HG02943 (cell line): ENCODE results near the gene NLRC3.

ENCODE experiments used
- ATAC-seq: cut with Tn5 transposase; IDR thresholded peaks from one replicate; pipeline ENCODE4 v1.9.1; 2021; ENCODE audit warnings: mild to moderate bottlenecking, low read depth, moderate library complexity; ENCODE audit not compliant: unreplicated experiment

Gene NLRC3

DNA sequence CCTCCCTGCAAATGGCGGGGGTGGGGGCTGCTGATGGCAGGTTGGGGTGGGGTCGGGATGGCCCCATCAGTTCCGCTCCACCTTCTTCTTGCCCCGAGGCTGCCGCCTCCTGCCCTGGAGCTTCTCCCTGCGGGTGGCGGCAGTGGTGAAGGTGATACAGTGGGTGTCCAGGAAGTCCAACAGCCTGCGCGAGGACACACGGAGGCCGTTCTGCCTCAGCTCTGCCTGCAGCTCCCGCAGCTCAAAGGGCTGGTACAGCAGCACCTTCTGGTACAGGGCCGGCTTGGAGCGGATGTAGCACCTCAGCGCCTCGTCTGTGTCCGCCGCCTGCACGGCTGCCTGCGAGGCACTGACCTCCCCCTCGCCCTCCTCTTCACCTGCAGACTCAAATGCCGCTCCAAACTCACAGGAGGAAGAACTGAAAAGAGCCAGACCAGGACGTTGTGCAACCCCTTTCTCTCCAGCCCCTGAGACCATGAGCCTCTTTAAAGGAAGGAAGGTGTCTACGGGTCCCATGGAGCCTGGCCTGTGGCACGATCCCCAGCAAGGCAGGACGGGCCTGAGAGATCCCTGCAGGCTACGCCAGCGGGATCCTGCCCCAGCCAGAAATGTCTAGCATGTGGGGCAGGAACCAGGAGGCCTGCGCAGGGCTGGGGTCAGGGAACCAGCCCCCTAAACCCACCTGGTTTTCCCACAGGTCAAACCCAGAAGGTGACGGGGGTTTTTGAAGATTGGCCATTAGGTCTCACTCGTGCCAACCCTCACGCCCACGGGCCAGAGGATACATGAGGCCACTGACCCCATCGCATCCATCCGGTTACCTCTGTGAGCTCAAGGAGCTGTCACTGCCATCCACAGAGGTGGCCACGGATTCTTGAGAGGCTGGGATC is 5.3 kb upstream of the NLRC3 start:
- no peak for ATAC-seq

DNA sequence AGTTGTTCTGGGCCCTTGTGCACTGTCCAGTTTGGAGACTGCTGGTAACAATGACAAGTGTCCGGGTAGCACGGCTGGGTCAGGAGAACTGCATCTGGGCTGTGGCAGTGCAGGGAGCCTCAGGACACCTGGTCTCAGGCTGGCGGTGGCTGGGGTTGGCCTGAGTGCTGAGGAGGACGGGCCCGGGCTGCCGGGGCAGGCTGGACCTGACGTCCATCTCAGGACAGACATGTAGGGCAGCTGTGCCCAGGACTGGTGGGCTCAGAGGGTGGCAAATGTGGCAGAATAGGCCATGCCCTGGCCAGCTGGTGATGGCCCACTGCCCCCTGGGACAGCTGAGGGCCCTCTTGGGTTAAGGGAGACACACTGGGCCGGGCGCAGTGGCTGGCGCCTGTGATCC is 4.2 kb upstream of the NLRC3 start:
- no peak for ATAC-seq

DNA sequence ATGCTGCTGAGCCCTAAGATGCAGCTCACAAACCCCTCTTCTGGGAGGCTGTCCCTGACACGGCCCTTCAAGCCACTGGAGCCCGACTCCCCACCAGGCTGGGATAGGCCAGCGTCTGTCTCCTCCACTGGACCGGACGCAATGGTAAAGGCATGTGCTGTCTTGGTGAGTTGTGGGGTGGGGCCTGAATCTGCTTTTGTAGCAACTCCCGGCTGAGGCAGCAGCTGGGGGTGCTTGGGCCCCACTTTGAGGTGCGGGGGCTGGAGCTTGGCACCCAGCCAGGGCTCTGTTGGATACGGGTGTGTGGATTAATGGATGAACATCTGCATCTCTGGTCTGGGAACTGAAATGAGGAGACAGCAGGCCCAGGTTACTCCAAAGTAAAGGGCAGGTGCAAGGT is 3.5 kb upstream of the NLRC3 start:
- ATAC-seq: no peak

DNA sequence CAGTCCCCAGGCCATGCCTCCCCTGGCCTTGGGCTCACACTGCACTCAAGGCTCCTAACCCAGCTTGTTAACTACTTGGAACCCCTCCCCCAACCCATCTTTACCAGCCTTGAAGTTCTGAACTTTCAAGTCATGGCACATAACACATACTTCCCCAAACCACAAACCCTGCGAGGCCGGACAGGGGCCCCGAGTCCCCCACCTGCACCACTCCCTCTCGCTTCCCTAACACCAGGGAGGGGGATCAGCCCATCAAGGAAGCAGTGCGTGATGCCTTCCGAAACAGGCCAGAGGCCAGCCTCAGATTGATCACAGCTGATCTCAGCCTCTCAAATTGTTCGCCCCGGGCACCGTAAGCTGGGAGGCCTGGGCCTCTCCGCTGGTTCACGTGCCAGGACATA is 3.0 kb upstream of the NLRC3 start:
- ATAC-seq: no peak

DNA sequence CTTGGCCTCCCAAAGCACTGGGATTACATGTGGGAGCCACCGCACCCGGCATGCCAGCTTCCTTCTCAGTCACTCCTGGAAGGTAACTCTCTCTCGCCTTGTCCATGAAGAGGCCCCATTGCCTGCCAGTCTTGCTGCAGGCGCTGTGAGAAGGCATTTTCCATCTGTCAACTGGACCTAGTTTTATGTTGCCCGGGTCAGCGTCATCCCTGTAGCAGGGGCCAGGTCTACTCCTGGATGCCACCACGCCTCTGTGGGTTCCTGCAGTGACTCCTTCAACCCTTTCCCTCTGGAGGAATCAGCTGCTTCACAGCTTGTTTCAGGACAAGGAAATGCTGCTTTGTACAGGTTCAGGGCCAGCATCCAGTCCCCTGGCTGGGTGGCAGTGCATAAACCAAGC is 2.6 kb upstream of the NLRC3 start:
- ATAC-seq: no peak

DNA sequence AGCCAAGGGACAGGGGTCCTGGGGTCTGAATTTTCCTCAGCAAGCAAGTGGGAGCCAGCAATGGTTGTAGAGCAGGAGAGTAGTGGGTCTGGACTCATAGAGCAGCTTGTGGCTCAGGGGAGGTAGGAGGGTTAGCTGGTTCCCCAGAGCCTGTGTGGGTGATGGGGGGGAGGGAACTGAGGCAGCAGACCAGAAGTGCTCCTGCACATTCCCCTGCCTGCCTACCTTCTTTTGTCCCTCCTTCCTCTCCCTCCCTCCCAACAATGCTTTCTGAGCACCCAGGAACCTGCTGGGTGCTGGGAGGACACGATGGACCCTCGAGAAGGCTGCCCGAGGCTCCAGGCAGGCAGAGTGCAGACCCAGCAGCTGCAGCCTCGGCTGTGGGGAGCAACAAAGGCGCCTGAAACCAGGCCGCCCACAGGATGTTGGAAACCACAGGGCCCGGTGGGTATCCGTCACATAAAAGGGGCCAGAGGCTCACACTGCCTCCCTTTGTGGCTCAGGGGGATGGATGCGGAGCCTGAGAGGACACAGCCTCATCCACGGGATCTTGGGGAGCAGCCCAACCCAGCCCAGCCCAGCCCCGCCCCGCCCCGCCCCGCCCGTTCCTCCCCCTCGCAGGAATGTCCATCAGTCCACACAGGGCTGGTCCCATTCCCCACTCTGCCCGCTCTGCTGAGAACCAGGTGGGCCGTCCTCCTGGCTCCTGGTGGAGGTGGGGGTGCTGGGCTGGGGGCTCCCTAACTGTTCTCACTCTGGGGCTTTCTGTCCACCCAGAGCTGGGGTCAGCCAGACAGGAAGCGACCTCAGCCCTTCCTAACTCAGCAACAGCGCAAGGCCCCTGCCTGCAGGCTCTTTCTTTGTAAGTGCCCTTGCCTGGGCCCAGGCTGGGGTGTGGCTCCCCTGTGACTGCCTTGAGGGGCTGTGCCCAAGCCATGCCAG is 1.7 kb upstream of the NLRC3 start:
- peak; percentile 59 for ATAC-seq

DNA sequence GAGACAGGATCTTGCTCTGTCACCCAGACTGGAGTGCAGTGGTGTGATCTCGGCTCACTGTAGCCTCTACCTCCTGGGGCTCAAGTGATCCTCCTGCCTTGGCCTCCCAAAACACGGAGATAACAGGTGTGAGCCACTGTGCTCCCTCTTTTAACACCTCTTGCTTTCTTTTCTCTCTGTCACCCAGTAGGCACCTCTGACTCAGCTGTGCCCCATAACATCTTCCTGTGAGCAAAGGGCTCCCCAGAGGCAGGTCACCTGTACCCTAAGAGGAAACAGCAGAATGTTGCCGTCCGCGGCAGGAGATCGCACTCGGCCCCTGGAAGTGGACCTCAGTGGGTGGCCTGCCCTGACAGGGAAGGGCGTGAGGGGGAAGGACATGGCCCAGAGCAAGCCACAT is 918 bp upstream of the NLRC3 start:
- no peak for ATAC-seq

DNA sequence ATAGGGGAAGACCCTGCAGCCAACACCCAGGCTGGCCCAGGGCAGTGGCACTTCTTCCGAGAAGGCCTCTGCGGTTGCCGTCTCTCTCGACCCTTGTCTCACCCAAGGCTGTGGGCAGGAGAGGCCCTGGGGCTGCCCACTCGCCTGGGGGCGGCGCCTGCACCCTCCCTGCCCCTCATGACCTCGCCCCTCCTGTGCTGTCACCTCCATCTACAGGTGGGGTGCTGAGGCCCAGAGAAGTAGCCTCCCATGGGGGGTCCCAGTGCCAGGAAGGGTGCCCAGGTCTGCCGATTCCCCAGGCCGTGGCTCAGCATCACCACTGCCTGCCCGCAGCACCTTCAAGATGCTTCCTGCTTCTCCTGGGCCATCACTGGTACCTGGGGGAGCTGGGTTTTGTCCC is 992 bp downstream of the NLRC3 start:
- no peak for ATAC-seq

DNA sequence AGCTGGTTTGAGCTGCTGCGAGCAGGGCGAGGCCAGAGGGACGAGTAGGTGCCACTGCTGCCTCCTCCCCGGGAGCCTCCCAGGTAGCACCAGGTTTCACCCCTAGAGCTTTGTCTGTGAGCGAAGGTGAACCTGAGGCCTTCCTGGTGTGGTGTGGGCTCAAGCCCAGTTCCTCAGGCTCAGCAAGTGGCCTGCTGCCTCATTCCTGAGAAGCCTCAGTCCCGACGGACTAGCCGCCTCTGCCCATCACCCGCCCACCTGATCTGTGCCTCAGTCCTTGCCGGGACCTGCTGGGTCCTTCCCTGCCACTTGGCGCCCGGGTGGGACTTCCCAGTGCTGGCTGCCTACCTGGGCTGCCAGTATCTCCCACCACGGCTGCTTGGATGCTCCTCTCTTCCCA is 1.7 kb downstream of the NLRC3 start:
- no peak for ATAC-seq

DNA sequence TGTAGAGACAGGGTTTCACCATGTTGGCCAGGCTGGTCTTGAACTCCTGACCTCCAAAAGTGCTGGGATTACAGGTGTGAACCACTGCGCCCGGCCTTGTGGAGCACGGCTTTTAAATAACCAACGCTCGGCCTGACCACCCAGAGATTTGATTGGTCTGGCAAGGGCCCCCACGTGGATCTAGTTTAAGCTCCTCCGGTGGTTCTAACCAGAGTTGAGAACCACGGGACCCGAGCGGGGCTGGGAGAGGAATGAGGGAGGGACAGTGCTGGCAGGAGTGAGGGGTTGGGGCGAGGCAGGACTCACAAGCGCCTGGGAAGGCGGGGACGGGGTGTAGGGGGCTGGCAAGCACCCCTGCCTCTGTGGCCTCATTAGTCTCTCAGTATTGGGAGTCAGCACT is 3.0 kb downstream of the NLRC3 start:
- no peak for ATAC-seq

DNA sequence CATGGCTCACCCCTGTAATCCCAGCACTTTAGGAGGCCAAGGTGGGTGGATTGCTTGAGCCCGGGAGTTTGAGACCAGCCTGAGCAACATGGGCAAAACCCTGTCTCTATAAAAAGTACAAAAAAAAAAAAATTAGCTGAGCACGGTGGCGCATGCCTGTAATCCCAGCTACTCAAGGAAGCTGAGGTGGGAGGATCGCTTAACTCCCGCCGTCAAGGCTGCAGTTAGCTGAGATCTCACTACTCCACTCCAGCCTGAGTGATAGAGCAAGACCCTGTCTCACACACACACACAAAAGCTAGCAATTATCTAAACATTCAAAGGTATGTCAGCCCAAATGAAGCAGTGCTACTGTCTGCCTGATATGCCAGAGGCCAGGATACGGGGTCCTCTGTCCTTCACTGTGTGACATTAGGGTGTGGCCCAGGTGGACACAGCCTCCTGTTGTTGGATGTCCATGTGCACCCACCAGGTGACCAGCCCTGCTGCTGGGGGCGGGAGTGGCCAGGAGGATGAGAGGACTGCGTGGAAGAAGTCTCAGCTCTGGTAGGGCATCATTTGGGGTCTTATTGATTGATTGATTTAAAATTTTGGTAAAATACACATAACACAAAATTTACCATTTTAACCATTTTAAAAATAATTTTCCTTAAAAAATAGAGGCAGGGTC is 3.9 kb downstream of the NLRC3 start:
- no peak for ATAC-seq

DNA sequence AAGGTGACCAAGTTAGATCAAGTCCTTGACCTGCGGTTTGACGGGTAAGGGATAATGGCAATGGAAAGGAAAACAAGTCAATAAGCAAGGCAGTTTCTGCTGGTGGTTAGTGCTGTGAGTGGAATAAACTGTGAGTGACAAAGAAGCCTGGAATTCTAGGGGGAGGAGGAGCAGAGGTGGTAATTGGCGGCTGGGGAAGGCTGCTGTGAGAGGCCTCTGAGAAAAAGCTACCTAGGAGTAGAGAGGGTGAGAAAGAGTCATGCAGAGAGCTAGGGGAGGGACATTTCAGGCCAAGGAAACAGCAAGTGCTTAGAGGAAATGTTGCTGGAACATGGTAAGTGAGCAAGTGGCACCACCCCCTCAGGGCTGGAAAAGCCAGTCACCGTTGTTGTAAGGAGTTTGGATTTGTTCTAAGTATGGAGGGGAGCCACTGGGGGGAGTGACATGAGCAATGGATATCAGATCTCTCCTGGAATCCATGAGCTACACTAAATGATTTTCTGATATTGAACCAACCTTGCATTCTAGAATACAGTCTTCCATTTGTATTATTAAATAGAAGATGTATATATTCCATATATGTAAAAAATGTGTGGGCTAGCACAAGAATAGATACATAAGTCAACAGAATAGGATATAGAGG is 6.7 kb downstream of the NLRC3 start:
- no peak for ATAC-seq

DNA sequence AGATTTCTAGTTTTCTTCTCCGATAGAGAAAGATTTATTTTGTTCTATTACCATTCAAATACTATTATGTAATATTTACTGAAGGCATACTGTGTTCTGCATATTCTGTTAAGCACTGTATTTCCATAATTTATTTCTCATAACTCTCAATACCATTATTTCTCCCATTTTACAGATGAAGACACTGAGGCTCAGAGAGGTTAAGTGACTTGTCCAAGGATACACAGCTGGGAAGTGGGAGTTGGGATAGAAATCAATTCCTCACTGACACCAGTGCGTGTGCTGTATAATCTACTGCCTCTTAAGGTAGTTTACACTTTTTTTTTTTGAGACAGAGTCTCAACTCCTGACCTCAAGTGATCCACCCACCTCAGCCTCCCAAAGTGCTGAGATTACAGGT is 7.4 kb downstream of the NLRC3 start:
- ATAC-seq: no peak

DNA sequence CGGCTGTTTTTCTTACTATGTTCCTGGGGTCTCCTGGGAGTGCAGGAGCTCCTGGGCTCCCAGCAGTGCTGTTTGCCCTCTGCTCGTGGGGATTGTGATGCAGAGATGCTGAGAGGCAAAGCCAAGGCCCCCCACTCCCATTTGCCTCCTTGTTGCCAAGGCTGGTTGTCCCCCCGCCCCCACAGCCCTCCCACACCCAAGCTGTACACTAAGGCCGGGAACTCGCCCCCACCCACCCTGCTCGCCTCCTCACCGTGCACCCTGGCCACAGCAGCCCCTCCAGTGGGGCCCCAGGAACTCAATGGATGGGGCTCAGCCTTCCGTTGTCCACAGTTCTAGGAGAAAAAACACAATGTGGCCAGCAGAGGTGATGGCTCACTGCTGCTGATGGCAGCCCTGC is 10.2 kb downstream of the NLRC3 start:
- ATAC-seq: no peak

DNA sequence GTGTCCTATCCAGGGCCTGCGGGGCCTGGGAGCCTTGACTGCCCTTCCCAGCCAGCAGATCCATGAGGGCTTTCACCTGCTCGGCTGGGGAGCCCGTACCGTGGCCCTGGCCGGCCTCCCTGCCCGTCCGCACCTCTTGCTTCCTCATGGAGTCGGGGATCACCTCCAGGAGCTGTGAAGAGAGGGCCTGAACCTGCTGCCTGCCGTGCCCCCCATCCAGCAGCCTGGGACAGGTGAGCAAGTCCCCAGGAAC is 12.4 kb downstream of the NLRC3 start:
- no peak for ATAC-seq

DNA sequence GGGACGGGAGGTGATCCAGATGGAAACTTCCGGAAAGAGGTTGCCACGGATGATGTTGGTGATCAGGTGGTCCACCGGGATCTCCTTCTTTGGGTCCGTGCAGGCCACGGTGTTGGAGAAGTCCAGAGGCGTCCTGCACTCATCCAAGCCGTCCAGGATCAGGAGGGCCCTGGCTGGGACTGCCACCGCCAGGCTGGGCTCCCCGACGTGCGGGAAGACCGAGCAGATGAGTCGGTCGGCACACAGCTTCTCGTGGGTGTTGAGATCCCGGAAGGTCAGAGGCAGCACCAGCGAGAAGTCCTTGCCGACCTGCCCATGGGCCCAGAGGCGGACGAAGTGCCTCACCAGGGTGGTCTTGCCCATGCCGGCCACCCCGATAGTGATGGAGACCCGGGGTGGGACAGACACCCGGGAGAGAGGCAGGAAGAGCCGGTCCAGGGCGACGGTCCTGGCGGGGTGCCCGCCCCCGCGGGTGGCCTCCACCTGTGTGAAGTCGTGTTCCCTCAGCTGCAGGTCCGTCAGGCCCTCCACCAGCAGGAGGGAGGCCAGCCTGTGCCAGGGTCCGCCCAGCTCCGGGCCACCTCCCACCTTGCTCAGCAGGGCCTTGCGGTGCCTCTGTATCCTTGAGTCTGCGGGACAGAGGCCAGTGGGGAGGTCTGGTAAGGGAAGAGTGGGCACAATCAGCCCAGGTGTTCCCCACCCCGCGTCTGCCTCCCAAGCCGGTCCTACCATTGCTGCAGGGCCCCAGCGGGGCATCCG is 12.9 kb downstream of the NLRC3 start:
- no peak for ATAC-seq

DNA sequence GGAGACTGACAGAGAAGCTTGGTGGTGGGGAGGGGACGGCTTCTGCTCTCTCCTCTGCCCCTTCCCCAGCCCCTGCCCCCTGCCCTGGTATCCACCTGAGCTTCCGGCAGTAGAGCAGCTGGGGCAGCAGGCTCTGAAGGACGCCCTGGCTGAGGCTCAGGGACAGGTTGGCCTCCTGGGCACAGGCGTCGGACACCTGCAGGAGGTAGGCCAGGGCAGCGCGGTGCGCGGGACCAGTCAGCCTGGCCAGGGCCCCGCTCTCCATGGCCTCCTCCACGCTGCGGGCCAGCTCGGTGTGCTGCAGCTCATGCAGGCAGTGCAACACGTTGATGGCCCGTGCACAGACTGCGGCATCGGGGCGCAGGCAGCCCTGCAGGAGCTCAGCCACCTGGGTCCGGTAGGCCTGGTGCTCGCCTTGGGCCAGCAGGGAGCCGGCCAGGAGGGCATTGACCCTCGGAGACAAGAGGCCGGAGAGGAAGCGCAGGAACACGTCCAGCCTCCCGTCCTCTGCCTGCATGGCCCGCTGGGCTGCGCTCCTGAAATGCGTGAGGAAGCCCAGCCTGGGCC is 14.2 kb downstream of the NLRC3 start:
- ATAC-seq: no peak

DNA sequence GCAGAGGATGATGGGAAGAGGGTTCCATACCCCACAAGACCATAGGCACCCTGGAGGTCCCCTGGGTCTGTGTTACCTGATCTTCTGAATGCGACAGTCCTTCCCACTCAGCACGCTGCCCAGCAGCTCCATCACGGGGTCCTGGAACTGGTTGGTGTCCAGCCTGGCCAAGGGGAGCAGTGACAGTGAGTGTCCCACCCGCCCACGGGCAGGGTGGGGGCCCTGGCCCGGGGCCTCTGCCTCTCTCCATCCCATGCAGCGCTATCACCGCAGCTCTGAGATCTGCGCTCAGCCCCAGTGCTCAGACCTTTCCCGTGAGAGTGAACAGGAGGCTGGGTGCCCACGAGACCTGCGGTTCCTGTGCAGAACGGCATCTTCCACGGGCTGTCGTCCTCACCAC is 15.6 kb downstream of the NLRC3 start:
- ATAC-seq: no peak

DNA sequence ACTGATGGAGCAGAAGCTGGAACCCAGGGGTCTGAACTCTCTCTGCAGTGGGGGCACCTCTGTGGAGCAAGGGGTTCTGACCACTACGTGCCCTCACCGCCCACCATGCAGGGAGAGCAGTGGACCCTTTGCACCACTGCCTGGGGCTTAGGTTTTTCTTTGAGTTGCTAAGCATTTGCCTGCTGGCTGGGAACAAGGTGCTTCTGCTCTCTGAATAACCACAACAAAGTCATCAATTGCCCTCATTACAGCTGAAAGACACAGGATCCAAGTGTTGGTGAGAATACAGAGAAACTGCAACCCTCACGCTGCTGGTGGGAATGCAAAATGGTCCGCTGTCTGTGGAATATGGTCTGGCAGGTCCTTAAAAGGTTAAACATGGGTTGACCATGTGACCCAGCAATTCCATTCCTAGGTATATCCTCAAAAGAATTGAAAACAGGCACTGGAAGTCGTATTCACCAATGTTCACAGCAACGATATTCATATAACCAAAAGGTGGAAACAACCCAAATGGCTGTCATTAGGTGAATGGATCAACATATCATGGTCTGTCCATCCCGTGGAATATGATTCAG is 22.8 kb downstream of the NLRC3 start:
- no peak for ATAC-seq
